Glomerular visceral epithelial cell (primary cell): ENCODE results near the gene C1orf198.

Experiments used
- DNase-seq: peaks from one replicate; pipeline ENCODE4 v3.0.0-alpha.2; 2016; ENCODE audit errors: extremely low spot score

Gene C1orf198

GRCh38 chr1:230860617-230861384 is 7.5 kb downstream of the C1orf198 start:
- DNase-seq = no peak

- DNase-seq = no peak
Observed at GRCh38 chr1:230858918-230859729, 9.2 kb downstream of the C1orf198 start.

- DNase-seq = no peak
Observed at GRCh38 chr1:230858236-230858820, 10.0 kb downstream of the C1orf198 start.

GRCh38 chr1:230857822-230858221 is 10.5 kb downstream of the C1orf198 start:
- DNase-seq = no peak

- DNase-seq = peak; percentile 46
Observed at GRCh38 chr1:230857077-230857476, 11.2 kb downstream of the C1orf198 start.

- no peak for DNase-seq
Observed at GRCh38 chr1:230855886-230856285, 12.4 kb downstream of the C1orf198 start.

GRCh38 chr1:230854423-230854822 is 13.9 kb downstream of the C1orf198 start:
- no peak for DNase-seq

- no peak for DNase-seq
Observed at GRCh38 chr1:230853731-230854130, 14.6 kb downstream of the C1orf198 start.

GRCh38 chr1:230852959-230853358 is 15.4 kb downstream of the C1orf198 start:
- no peak for DNase-seq

GRCh38 chr1:230851291-230851691 is 17.0 kb downstream of the C1orf198 start:
- peak; percentile 48 for DNase-seq

- DNase-seq = no peak
Observed at GRCh38 chr1:230850547-230850946, 17.8 kb downstream of the C1orf198 start.

GRCh38 chr1:230849451-230850224 is 18.7 kb downstream of the C1orf198 start:
- DNase-seq = peak; percentile 82

- no peak for DNase-seq
Observed at GRCh38 chr1:230848235-230848634, 20.1 kb downstream of the C1orf198 start.

- DNase-seq = peak; percentile 59
Observed at GRCh38 chr1:230845184-230845583, 23.1 kb downstream of the C1orf198 start.

GRCh38 chr1:230844561-230844960 is 23.8 kb downstream of the C1orf198 start:
- no peak for DNase-seq

GRCh38 chr1:230843503-230844309 is 24.6 kb downstream of the C1orf198 start:
- DNase-seq = no peak

- DNase-seq = no peak
Observed at GRCh38 chr1:230842801-230843200, 25.5 kb downstream of the C1orf198 start.

- DNase-seq = no peak
Observed at GRCh38 chr1:230839173-230839572, 29.1 kb downstream of the C1orf198 start.

- DNase-seq = no peak
Observed at GRCh38 chr1:230836793-230837192, 31.5 kb downstream of the C1orf198 start.

GRCh38 chr1:230836347-230836746 is 32.0 kb downstream of the C1orf198 start:
- DNase-seq = no peak

GRCh38 chr1:230834292-230834691 is 34.0 kb downstream of the C1orf198 start:
- no peak for DNase-seq
